Epithelial cell of esophagus (primary cell): ENCODE measurements around the gene ANKRD55.
A peak's percentile ranks its signal among the peaks of the same experiment; 100 is the strongest.
"Not testable (repeated sequence)": the region's sequence is repeated elsewhere in the genome, so short reads cannot be mapped to it uniquely, and the experiment has no call there.

Experiments used
- DNase-seq: peaks from one replicate; pipeline ENCODE4 v3.0.0; 2010; ENCODE audit warnings: low read depth
- H3K4me3 ChIP-seq: 2 replicates; pipeline ENCODE4 v1.5.1; 2011; ENCODE audit warnings: mild to moderate bottlenecking, low read length, control low read depth
- CTCF ChIP-seq: IDR thresholded peaks from 2 replicates; pipeline ENCODE4 v1.5.1; 2011; ENCODE audit warnings: low read depth, mild to moderate bottlenecking, low read length, control low read depth, inconsistent platforms; ENCODE audit not compliant: insufficient read depth; ENCODE audit errors: missing control alignments

The ANKRD55 gene

GRCh38 chr5:56160723-56161438 is 72.2 kb downstream of the ANKRD55 start:
- H3K4me3 ChIP-seq, result no peak overlapping the region
- no peak for DNase-seq
- TF ChIP-seq CTCF, result no peak

- DNase-seq, result peak; percentile 22
- no peak overlapping the region for H3K4me3 ChIP-seq
- no peak for TF ChIP-seq CTCF
Observed at GRCh38 chr5:56159521-56159947, 73.6 kb downstream of the ANKRD55 start.

- H3K4me3 ChIP-seq, result no peak overlapping the region
- DNase-seq, result no peak
- TF ChIP-seq CTCF, result no peak
Observed at GRCh38 chr5:56158331-56158960, 74.7 kb downstream of the ANKRD55 start.

- DNase-seq, result not testable (repeated sequence)
Observed at GRCh38 chr5:56157191-56157621, 75.9 kb downstream of the ANKRD55 start.

GRCh38 chr5:56156585-56157190 is 76.4 kb downstream of the ANKRD55 start:
- H3K4me3 ChIP-seq, DNase-seq: not testable (repeated sequence)

More at GRCh38 chr5:56157191-56157621, 75.9 kb downstream of the ANKRD55 start:
- not testable (repeated sequence) for H3K4me3 ChIP-seq

GRCh38 chr5:56155992-56156584 is 77.0 kb downstream of the ANKRD55 start:
- TF ChIP-seq CTCF, result no peak
- no peak for DNase-seq
- H3K4me3 ChIP-seq, result no peak overlapping the region

- no peak overlapping the region for H3K4me3 ChIP-seq
- no peak for DNase-seq
- no peak for TF ChIP-seq CTCF
Observed at GRCh38 chr5:56154732-56155484, 78.2 kb downstream of the ANKRD55 start.
